CD14-positive monocyte (primary cell): ENCODE results near the gene COL4A2. TPM values are rescaled to one million over a fixed set of nuclear protein-coding genes. Genes with fewer than 3 reads are reported as not detected.

Experiments used
- DNase-seq, 3 donors: peaks; one replicate each; pipeline ENCODE4 v3.0.0-alpha.2; 2011 to 2022
- H2AFZ ChIP-seq: 2 replicates; pipeline ENCODE4 v1.6.0; 2012; ENCODE audit warnings: mild to moderate bottlenecking, low read depth, low read length, inconsistent platforms; ENCODE audit not compliant: insufficient read depth, poor library complexity, severe bottlenecking
- H3K27ac ChIP-seq, 2 donors: 1 replicate in 1 of 2; 2 replicates in 1 of 2; pipeline ENCODE4 v1.5.1; 2012 to 2013; ENCODE audit warnings: low read length in 2 of 2, control low read depth in 1 of 2, inconsistent platforms in 1 of 2, low read depth in 1 of 2, mild to moderate bottlenecking in 1 of 2
- H3K27me3 ChIP-seq, 2 donors: one replicate each; pipeline versions ENCODE4 v1.6.0 to v1.6.1; 2011 to 2013; ENCODE audit warnings: low read length in 2 of 2; ENCODE audit not compliant: control insufficient read depth in 2 of 2, insufficient read depth in 2 of 2
- H3K36me3 ChIP-seq, 2 donors: replicated peaks in 1 of 2; 1 replicate in 1 of 2; 2 replicates in 1 of 2; pipeline versions ENCODE4 v1.5.1 to v1.6.1; 2012 to 2013; ENCODE audit warnings: low read length in 2 of 2, control low read depth in 1 of 2, inconsistent platforms in 1 of 2, mild to moderate bottlenecking in 1 of 2; ENCODE audit not compliant: insufficient read depth in 2 of 2, control insufficient read depth in 1 of 2
- H3K4me1 ChIP-seq, 2 donors: 1 replicate in 1 of 2; 2 replicates in 1 of 2; pipeline versions ENCODE4 v1.5.1 to v1.6.1; 2012 to 2013; ENCODE audit warnings: low read length in 2 of 2, control low read depth in 1 of 2, inconsistent platforms in 1 of 2, mild to moderate bottlenecking in 1 of 2, moderate library complexity in 1 of 2; ENCODE audit not compliant: insufficient read depth in 2 of 2, control insufficient read depth in 1 of 2
- H3K4me2 ChIP-seq: replicated peaks from 2 replicates; pipeline ENCODE3; 2012; ENCODE audit warnings: low read length, moderate library complexity, mild to moderate bottlenecking; ENCODE audit not compliant: poor library complexity, severe bottlenecking; ENCODE audit errors: extremely low read depth
- H3K4me3 ChIP-seq, 3 experiments: fragments of 200-600 bp in 1 of 3; sonication (generic) in 1 of 3; replicated peaks in 1 of 3; 1 replicate in 2 of 3; 2 replicates in 1 of 3; pipeline ENCODE4 v1.5.1; 2011 to 2013; ENCODE audit warnings: low read length in 3 of 3, mild to moderate bottlenecking in 3 of 3, control low read depth in 2 of 3, low read depth in 2 of 3, inconsistent platforms in 1 of 3, moderate library complexity in 1 of 3
- H3K79me2 ChIP-seq: 2 replicates; pipeline ENCODE4 v1.6.0; 2012; ENCODE audit warnings: mild to moderate bottlenecking, control low read depth, inconsistent platforms, low read length, moderate library complexity; ENCODE audit not compliant: insufficient read depth
- H3K9ac ChIP-seq: 2 replicates; pipeline ENCODE4 v1.6.0; 2017; ENCODE audit warnings: low read length, mild to moderate bottlenecking; ENCODE audit not compliant: insufficient read depth, poor library complexity, severe bottlenecking
- H3K9me3 ChIP-seq, 2 donors: replicated peaks in 1 of 2; 1 replicate in 1 of 2; 2 replicates in 1 of 2; pipeline versions ENCODE4 v1.5.1 to v1.6.1; 2012 to 2013; ENCODE audit warnings: low read length in 2 of 2, control low read depth in 1 of 2; ENCODE audit not compliant: control insufficient read depth in 1 of 2, insufficient read depth in 1 of 2
- H4K20me1 ChIP-seq: 2 replicates; pipeline ENCODE4 v1.6.0; 2012; ENCODE audit warnings: mild to moderate bottlenecking, low read length, control low read depth, moderate library complexity; ENCODE audit not compliant: insufficient read depth
- H3K27ac Mint-ChIP-seq, 7 donors: one replicate each; pipeline ENCODE4 v1.8.0; 2020; ENCODE audit warnings: mild to moderate bottlenecking in 7 of 7, mixed read lengths in 7 of 7, moderate library complexity in 6 of 7, inconsistent platforms in 2 of 7
- H3K27me3 Mint-ChIP-seq, 3 donors: one replicate each; pipeline ENCODE4 v1.8.0; 2021 to 2022; ENCODE audit warnings: low read depth in 3 of 3, mild to moderate bottlenecking in 3 of 3, mixed read lengths in 3 of 3, moderate library complexity in 3 of 3, inconsistent platforms in 1 of 3
- H3K36me3 Mint-ChIP-seq, 2 donors: one replicate each; pipeline ENCODE4 v1.8.0; 2020; ENCODE audit warnings: mixed read lengths in 2 of 2, inconsistent platforms in 1 of 2, mild to moderate bottlenecking in 1 of 2
- H3K4me1 Mint-ChIP-seq: one replicate; pipeline ENCODE4 v1.8.0; 2020; ENCODE audit warnings: mild to moderate bottlenecking, mixed read lengths
- H3K4me3 Mint-ChIP-seq, 2 donors: one replicate each; pipeline ENCODE4 v1.8.0; 2020; ENCODE audit warnings: mild to moderate bottlenecking in 2 of 2, mixed read lengths in 2 of 2, moderate library complexity in 1 of 2
- H3K9me3 Mint-ChIP-seq, 7 donors: one replicate each; pipeline ENCODE4 v1.8.0; 2020 to 2022; ENCODE audit warnings: mixed read lengths in 7 of 7, mild to moderate bottlenecking in 6 of 7, moderate library complexity in 6 of 7, inconsistent platforms in 2 of 7
- CTCF ChIP-seq: fragments of 200-600 bp; IDR thresholded peaks from one replicate; pipeline ENCODE4 v1.8.0; 2022; ENCODE audit warnings: antibody characterized with exemption, mild to moderate bottlenecking
- WGBS: methylation state at CpG from one replicate; pipeline ENCODE4 v1.1.5; 2013; ENCODE audit warnings: missing lambda C conversion rate; ENCODE audit not compliant: insufficient coverage; 5-methylcytosine and 5-hydroxymethylcytosine counted together
- intact Hi-C, 2 donors: fragments of 100-400 bp; cut with micrococcal nuclease; formaldehyde crosslinking; loops; one replicate each; pipeline versions ENCODE4 v1.15.0 to v1.15.1; 2023
- polyA plus RNA-seq, 3 donors: library from polyadenylated mRNA; depleted of rRNA in 1 of 3; unstranded in 2 of 3; stranded (reverse) in 1 of 3; fragments of 300-500 nt in 2 of 3; fragments of >200 nt in 1 of 3; fragmentation: Illumina TruSeq in 2 of 3; gene quantifications; 1 replicate in 2 of 3; 2 replicates in 1 of 3; pipeline ENCODE4 v1.2.3, GENCODE V29; 2012 to 2021

COL4A2 gene
- polyA plus RNA-seq, 3 donors = not detected

DNA sequence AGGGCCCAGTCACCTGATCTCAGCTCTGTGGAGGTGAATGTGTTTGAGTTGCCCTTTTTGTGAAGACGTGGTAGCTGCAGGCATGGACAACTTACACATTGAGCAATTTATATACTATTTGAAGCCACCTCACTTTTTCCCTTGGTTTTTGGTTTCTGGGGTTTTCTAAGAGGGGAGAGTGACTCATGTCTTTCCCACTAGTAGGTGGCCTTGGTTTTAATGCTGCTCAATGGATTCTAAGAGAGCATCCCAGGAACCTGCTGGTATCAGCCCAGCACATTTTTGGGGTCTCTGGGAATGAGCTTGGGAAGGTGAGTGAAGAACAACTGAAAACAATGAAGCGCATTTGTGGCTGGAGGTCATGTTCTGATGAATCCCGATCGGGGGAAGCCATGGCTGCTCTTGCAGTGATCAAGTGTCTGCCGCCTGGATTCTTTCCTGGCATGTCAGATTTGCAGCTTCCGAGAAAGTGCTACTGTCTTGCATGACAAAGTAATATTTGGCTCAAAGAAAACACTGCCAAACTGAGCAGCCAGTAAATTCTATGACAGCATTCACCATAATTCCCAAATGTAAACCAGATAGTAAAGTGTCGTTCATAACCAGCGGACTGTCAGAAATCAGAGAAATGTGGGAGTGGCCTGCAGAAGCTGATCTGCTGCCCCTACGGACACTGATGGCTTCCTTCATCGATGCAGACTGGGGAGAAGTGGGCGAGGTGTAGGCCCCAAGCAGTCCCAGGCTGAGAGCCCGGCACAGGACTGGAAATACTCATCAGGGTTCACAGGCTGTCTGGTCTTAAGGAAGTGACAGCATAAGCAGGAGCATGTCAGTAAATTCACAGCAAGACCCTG is 98.7 kb downstream of the COL4A2 start:
- Histone ChIP-seq H3K79me2 (no peaks in the 10 kb centered on the region), H3K4me3 (no peak overlapping the region), H3K27me3 (peaks cover 9 to 34% of the 10 kb centered on the region in 2 donors), H3K4me1 (no peaks in the 10 kb centered on the region), H3K36me3 (no peaks in the 10 kb centered on the region), H4K20me1 (no peaks in the 10 kb centered on the region), H3K9ac (no peak overlapping the region), H3K9me3 (no peaks in the 10 kb centered on the region), H3K4me2 (no peak overlapping the region), H3K27ac (no peak overlapping the region), H2AFZ (no peak overlapping the region)
- no peak for TF ChIP-seq CTCF
- Mint-ChIP-seq H3K4me1 (no peaks in the 10 kb centered on the region), H3K27me3 (peaks cover 31 to 54% (median 31%) of the 10 kb centered on the region in 3 donors), H3K36me3 (no peaks in the 10 kb centered on the region), H3K27ac (peak overlapping the region in 1 of 7 donors; percentile 20), H3K4me3 (no peak overlapping the region), H3K9me3 (peaks cover 0 to 4% (median 0%) of the 10 kb centered on the region in 7 donors)
- no peak for DNase-seq
- 92% methylated on average over 11 of the region's 12 CpGs for WGBS
- intact Hi-C loops = no loop called here

DNA sequence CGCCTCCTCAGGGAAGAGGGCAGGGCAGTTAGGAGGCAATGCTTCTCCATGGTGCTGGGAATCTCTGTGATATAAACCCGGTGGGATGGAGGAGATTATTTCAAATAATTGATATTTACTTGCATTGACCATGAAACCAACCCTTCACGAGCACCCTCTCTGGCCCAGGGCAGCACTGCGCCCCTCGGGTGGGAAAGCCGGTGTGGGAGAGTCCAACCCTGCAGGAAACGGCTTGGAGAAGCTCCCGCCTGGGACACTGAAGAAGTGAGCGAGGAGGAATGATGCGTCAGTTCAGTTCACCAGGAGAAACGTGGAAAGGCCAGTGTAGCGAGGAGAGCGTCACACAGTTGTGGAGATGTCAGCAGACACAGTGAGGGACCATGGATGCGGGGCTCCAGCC is 99.9 kb downstream of the COL4A2 start:
- Histone ChIP-seq H3K9ac (no peak overlapping the region), H3K9me3 (no peaks in the 10 kb centered on the region), H3K36me3 (no peaks in the 10 kb centered on the region), H3K4me1 (no peaks in the 10 kb centered on the region), H3K4me2 (no peak overlapping the region), H3K4me3 (no peak overlapping the region), H3K79me2 (no peaks in the 10 kb centered on the region), H3K27me3 (peaks cover 2 to 36% of the 10 kb centered on the region in 2 donors), H3K27ac (no peak overlapping the region), H2AFZ (no peak overlapping the region), H4K20me1 (no peaks in the 10 kb centered on the region)
- 93% methylated on average over 12 of the region's 14 CpGs for WGBS
- H3K9me3 Mint-ChIP-seq = peaks cover 0 to 4% (median 0%) of the 10 kb centered on the region in 7 donors
- H3K36me3 Mint-ChIP-seq = no peaks in the 10 kb centered on the region
- no peak overlapping the region for H3K27ac Mint-ChIP-seq
- intact Hi-C loops = no loop called here
- TF ChIP-seq CTCF = no peak
- DNase-seq = no peak
- peaks cover 32 to 59% (median 33%) of the 10 kb centered on the region in 3 donors for H3K27me3 Mint-ChIP-seq
- no peak overlapping the region for H3K4me3 Mint-ChIP-seq
- peaks cover 1% of the 10 kb centered on the region for H3K4me1 Mint-ChIP-seq
